ENCODE results near the gene DNAH3.
"Not testable (repeated sequence)": the region's sequence is repeated elsewhere in the genome, so short reads cannot be mapped to it uniquely, and the experiment has no call there.

The DNAH3 gene

DNA sequence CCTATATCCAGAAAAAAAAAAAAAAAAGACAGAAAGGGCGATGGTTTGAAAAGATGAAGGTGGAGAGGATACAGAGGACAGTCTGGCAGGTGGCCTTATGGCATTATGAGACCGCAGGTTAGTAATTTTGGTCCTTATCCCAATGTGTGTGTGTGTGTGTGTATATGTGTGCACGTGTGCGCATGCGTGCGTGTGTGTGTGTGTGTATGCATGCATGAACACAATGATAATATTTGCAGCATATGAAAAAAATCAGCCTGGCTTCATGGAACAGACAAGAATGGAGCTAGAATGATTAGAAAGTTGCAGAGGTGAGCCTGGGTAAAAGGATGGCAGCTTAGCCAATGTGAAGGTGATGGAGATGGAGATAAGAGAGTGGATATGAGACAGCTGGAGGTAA lies 166.6 kb downstream of the DNAH3 start:
- DNase-seq, result no peak

- no peak for DNase-seq
Measured at GRCh38 chr16:20976576-20976975, 174.1 kb downstream of the DNAH3 start.

- DNase-seq, result not testable (repeated sequence)
Measured at GRCh38 chr16:20973201-20973600, 177.4 kb downstream of the DNAH3 start.

DNA sequence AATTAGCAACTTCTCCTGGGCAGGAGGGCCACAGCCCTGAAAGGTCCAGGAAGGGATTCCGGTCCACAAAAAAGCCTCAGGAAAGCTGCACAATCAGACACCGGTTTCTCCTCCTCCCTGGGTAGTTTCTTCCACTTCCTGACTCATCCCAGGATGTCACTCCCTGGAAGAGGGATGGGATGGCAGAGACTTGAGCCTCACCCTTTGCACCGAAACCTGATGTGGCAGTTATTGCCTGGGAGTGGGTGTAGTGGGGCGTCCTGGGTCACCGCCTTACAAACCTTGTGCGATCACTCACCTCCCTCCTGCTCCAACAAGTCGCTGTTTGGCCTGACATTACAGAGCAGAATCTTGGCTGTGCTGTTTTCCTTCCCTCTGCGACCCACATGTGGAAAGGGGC lies 179.2 kb downstream of the DNAH3 start:
- DNase-seq, result no peak

- no peak for DNase-seq
Measured at GRCh38 chr16:20969386-20969785, 181.3 kb downstream of the DNAH3 start.

DNA sequence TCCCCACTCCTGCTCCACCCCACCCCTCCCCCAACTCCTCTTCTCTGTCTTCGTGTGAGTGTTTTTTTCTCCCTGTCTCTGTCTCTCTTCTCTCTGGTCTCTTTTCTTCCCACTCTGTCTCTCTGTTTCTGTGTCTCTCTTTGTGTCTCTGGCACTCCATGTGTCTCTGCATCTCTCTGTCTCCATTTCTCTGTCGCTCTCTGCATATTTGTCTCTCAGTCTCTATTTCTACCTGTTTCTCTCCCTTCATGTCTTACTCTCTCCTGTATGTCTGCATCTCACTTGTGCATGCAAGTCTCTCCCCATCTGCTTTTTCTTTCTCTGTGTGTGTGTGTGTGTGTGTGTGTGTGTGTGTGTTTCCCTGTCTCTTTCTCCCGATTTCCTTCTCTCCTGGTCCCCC lies 181.9 kb downstream of the DNAH3 start:
- DNase-seq, result no peak

DNA sequence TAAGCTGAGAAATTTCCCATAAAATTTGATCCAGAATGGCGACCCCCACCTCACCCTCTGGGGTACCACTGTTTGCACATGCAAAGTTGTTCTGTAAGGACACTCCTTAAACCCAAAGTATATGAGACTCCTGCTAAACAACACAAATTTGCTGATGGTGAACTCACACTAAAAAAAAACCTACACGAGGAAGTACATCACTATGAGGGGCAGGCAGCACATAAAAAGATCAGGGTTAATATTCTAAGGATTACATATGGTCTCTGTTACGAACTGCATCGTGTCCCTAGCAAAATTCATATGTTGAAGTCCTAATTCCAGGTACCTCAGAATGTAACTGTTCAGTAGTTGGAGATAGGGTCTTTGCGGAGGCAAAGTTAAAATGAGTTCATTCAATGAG lies 189.7 kb downstream of the DNAH3 start:
- DNase-seq, result no peak

DNA sequence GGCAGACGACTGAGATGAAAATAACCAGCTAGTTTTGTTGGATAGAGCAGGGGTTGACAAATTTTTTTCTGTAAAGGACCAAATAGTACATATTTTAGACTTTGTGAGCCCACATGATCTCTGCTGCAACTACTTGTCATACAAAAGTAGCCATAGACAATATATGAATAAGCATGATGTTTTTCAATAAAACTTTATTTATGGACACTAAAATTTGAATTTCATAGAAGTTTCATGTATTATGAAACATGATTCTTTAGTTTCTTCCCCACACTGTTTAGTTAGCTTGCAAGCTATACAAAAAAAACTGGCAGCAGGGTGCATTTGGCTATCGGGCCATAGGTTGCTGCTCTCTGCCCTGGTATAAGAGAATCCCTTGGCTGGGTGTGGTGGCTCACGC lies 193.5 kb downstream of the DNAH3 start:
- no peak for DNase-seq

- DNase-seq, result no peak
Measured at GRCh38 chr16:20956319-20956718, 194.3 kb downstream of the DNAH3 start.

DNA sequence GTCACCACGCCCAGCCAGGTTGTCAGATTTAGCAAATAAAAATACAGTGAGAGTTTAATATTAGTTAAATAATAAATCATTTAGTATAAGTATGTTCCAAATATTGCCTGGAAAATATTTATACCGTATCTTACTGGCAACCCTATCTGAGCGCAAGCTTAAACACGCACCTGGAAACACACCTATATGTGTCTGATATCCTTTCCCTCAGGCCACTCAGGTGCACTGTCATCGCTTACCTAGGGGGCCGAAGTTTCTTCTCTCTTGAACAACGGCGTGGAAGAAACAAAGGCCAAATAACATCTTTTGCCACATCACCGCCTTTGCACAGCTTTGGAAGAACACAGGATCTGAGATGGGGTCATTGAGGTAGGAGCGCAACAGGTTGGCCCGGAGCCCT lies 196.1 kb downstream of the DNAH3 start:
- no peak for DNase-seq

- DNase-seq, result no peak
Measured at GRCh38 chr16:20952139-20952920, 198.3 kb downstream of the DNAH3 start.

- DNase-seq, result no peak
Measured at GRCh38 chr16:20950294-20950693, 200.4 kb downstream of the DNAH3 start.

GRCh38 chr16:20949660-20950059 lies 201.0 kb downstream of the DNAH3 start:
- DNase-seq, result no peak

GRCh38 chr16:20948444-20948843 lies 202.2 kb downstream of the DNAH3 start:
- no peak for DNase-seq

DNA sequence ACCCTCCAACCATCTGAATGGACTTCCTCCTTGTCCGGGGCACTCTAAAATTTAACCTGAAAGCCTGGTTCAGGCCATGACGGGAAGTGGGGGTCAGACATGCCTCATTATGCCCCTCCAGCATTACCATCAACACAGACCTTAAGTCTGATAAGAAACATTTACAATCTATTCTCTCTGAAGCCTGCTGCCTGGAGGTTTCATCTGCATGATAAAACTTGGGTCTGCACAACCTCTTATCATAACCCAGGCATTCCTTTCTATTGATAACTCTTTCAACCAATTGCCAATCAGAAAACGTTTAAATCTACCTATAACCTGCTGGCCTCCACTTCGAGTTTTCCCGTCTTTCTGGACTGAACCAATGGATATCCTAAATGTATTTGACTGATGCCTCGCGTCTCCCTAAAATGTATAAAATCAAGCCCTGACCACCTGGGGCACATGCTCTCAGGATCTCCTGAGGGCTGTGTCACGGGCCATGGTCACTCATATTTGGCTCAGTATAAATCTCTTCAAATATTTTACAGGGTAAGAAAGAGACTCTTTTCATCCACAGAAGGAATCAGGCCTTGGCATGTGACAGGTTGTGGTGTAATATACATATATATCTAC lies 204.5 kb downstream of the DNAH3 start:
- DNase-seq, result no peak

DNA sequence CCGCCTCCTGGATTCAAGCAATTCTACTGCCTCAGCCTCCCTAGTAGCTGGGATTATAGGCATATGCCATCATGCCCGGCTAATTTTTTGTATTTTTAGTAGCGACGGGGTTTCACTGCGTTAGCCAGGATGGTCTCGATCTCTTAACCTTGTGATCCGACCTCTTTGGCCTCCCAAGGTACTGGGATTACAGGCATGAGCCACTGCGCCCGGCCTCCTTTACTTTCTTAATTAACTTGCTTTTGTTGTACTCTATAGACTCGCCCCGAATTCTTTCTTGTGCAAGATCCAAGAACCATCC lies 205.1 kb downstream of the DNAH3 start:
- DNase-seq, result not testable (repeated sequence)

DNA sequence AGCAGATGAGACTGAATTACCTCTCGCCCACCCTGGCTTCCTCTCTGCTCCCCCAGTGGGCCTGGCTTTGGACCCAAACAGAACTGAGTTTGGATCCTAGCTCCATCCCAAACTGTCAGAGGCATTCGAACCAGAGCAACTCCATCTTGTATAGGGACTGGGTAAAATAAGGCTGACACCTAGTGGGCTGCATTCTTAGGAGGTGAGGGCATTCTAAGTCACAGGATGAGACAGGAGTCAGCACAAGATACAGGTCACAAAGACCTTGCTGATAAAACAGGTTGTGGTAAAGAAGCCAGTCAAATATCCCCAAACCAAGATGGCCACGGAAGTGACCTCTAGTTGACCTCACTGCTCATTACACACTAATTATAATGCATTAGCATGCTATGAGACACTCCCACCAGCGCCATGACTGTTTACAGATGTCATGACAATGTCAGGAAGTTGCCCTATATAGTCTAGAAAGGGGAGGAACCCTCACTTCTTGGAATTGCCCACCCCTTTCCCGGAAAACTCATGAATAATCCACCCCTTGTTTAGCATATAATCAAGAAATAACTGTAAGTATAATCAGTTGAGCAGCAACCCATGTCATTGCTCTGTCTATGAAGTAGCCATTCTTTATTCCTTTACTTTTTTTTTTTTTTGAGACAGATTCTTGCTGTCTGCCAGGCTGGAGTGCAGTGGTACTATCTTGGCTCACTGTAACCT lies 205.6 kb downstream of the DNAH3 start:
- DNase-seq, result peak in 1 of 2 donors; percentile 14

DNA sequence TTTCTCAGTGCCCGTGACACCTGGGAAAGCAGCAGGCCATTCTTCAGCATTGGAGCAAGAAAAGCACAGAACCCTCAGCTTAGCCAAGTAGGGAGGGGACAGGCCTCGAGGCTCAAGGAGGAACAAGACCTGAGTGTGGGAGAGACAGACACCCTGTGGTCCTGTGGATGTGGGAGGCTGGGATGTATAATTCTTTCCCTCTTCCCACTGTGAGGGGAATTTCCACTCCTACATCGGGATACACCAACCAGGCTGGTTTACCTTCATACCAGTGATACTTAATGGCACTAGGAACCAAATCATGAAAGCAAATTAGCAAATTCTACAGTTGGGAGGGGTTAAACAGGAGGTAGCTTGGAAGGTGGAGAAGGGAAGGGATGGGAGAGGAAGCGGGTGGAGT lies 208.4 kb downstream of the DNAH3 start:
- DNase-seq, result no peak

GRCh38 chr16:20941636-20941926 lies 209.1 kb downstream of the DNAH3 start:
- DNase-seq, result no peak

DNA sequence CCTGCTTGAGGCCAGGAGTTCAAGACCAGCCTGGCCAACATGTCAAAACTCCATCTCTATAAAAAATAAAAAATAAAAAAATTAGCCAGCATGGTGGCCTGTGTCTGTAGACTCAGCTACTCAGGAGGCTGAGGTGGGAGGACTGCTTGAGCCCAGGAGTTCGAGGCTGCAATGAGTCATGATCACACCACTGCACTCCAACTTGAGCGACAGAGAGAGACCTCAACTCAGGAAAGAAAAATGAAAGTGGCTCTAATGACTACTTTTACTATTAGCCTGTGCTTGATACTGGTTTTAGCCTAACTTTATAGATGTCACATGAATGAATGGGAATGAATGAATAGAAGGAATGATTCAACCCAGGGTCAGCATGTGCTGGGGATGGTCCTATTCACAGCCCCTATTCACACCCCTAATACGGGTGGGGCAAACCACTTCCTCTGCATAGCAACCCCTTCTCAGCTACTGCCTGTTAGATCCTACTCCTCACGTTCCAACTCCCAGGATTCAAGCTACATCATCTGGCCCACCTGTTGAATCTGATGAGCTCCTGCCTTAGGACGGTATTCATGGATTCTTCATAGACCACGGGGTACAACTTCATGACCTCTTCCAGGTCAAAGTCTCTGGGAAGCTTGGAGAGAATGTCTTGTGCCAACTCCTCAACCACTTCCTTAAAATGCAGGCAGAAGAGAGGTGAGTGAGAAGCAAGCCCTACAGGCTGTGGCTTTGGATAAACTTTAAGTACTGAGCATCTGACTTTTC lies 209.6 kb downstream of the DNAH3 start:
- DNase-seq, result no peak

GRCh38 chr16:20939611-20940010 lies 211.0 kb downstream of the DNAH3 start:
- DNase-seq, result no peak

DNA sequence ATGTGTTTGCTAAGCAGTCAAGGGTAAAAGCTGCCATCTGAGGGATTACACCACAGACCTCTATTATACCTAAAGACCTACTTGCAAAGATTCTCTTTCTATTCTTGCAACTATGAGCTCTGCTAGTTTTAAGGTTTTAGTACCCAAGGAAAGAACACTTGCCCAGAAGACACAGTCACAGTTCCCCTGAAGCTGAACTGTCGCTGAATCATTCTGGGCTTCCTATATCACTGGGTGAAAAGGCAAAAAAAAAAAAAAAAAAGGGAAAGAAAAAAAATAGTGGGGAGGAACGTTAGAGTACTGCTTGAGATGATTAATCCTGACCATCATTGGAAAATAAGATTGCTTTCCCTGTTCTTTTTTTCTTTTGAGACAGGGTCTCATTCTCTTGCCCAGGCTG lies 212.2 kb downstream of the DNAH3 start:
- no peak for DNase-seq

DNA sequence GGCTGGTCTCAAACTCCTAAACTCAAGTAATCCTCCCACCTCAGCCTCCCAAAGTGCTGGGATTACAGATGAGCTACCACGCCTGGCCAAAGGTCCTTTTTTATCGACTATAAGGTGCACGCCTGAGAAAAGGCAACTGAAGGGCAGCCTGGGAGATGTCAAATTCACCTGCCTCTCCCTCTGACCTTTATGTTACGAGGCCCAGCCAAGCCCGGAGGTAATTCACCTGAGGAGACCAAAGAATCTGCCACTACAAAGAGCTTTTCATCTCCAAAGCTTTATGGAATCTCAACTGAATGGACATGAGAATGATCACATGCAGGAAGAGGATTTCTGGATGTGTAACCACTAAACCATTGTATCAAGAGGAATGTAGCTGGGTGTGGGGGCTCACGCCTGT lies 212.9 kb downstream of the DNAH3 start:
- no peak for DNase-seq

DNA sequence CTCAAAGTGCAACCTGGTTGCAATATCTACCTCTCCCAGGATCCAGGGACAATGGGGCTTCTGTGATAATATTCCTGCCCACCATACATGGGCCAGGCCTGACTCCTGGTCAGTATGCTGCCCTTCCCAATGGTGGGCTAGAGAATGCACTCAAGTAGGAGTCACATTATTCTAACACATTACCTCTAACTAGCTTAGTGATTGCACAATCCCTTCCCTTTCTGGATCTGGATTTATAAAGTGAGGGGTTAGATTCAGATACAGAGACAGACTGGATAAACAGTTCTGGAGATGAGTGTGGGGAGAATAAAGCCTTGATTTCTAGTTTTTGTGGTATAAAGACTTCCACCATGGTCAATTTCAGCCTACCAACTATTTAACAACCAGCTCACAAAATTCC lies 217.1 kb downstream of the DNAH3 start:
- DNase-seq, result no peak

Measured in activated CD4-positive, alpha-beta T cell treated with anti-CD3 and anti-CD28 coated beads for 4 hours (primary cell).